GM12878 (cell line): ENCODE results near the gene TFCP2L1. TPM values are rescaled to one million over a fixed set of nuclear protein-coding genes. Genes with fewer than 3 reads are reported as not detected.
"Not testable (repeated sequence)": the region's sequence is repeated elsewhere in the genome, so short reads cannot be mapped to it uniquely, and the experiment has no call there.

Source experiments
- ATAC-seq: fragments of 200-7000 bp; cut with Tn5 transposase; 3 replicates; pipeline ENCODE4 v1.9.1; 2020; ENCODE audit warnings: mild to moderate bottlenecking, moderate library complexity
- BruUV-seq: library from RNA; stranded (reverse); fragments of 400-500 nt; replicated peaks from 2 replicates; lab custom pipeline; 2021; lab: Mats Ljungman, UMichigan
- CTCF ChIA-PET: fragments of 300-600 bp; sonication (Branson Sonifier 250); formaldehyde crosslinking; extraction: SDS; loops from one replicate; lab custom pipeline; 2021; ENCODE audit warnings: inconsistent platforms; lab: Yijun Ruan, JAX
- POLR2A ChIA-PET: fragments of 350-600 bp; formaldehyde crosslinking; extraction: SDS; loops from one replicate; lab custom pipeline; 2021; ENCODE audit warnings: inconsistent platforms; lab: Charles Lee
- RAD21 ChIA-PET: fragments of 300-600 bp; sonication (Branson Sonifier 250); formaldehyde crosslinking; loops from one replicate; lab custom pipeline; 2023; ENCODE audit warnings: antibody characterized with exemption; ENCODE audit not compliant: unreplicated experiment; lab: Charles Lee
- SMC1A ChIA-PET: fragments of 300-600 bp; sonication (Branson Sonifier 250); formaldehyde crosslinking; loops from one replicate; lab custom pipeline; 2023; ENCODE audit not compliant: unreplicated experiment, uncharacterized antibody; lab: Charles Lee
- DNase-seq: peaks from one replicate; pipeline ENCODE4 v3.0.0-alpha.2; 2011; ENCODE audit warnings: low read depth, low spot score
- FAIRE-seq: peaks from 3 replicates; lab custom pipeline; 2011; peaks lifted over from hg19 to GRCh38; lab: Jason Lieb, UNC
- H2AFZ ChIP-seq: 2 replicates; pipeline ENCODE4 v1.6.0; 2011; ENCODE audit warnings: low read depth, low read length, control low read depth; ENCODE audit not compliant: control insufficient read depth
- H3K27ac ChIP-seq: 2 replicates; pipeline ENCODE4 v1.5.1; 2011; ENCODE audit warnings: control low read depth; ENCODE audit not compliant: control insufficient read depth, insufficient read depth
- H3K27me3 ChIP-seq, 2 experiments: replicated peaks in 1 of 2; 2 replicates each; pipeline versions ENCODE4 v1.6.0 to v1.6.1; 2011; ENCODE audit warnings: low read length in 1 of 2; ENCODE audit not compliant: control insufficient read depth in 2 of 2, insufficient read depth in 2 of 2
- H3K36me3 ChIP-seq, 2 experiments: 2 replicates each; pipeline ENCODE4 v1.5.1; 2011; ENCODE audit warnings: low read length in 1 of 2; ENCODE audit not compliant: control insufficient read depth in 2 of 2, insufficient read depth in 2 of 2
- H3K4me1 ChIP-seq: 2 replicates; pipeline ENCODE4 v1.6.1; 2011; ENCODE audit warnings: mild to moderate bottlenecking, low read length, moderate library complexity, mixed read lengths; ENCODE audit not compliant: control insufficient read depth, insufficient read depth
- H3K4me2 ChIP-seq: 2 replicates; pipeline ENCODE4 v1.6.0; 2011; ENCODE audit warnings: control low read depth; ENCODE audit not compliant: control insufficient read depth, insufficient read depth
- H3K4me3 ChIP-seq: fragments of 200-600 bp; sonication (generic); 2 replicates; pipeline ENCODE4 v1.5.1; 2016
- H3K79me2 ChIP-seq: 2 replicates; pipeline ENCODE4 v1.6.0; 2011; ENCODE audit warnings: low read length; ENCODE audit not compliant: control insufficient read depth, insufficient read depth
- H3K9ac ChIP-seq: 2 replicates; pipeline ENCODE4 v1.8.0; 2011; ENCODE audit warnings: low read length, control low read depth, mixed read lengths; ENCODE audit not compliant: control insufficient read depth, insufficient read depth
- H3K9me3 ChIP-seq: replicated peaks from 3 replicates; pipeline ENCODE4 v1.5.1; 2011; ENCODE audit warnings: mild to moderate bottlenecking, low read length; ENCODE audit not compliant: control insufficient read depth, insufficient read depth
- H4K20me1 ChIP-seq: 2 replicates; pipeline ENCODE4 v1.6.0; 2011; ENCODE audit not compliant: control insufficient read depth, insufficient read depth
- BMI1 ChIP-seq: fragments of 450-650 bp; IDR thresholded peaks from 2 replicates; pipeline ENCODE4 v1.6.1; 2016; ENCODE audit warnings: mild to moderate bottlenecking, moderate library complexity, borderline replicate concordance
- CREB1 ChIP-seq: IDR thresholded peaks from 2 replicates; pipeline ENCODE4 v1.6.1; 2012; ENCODE audit warnings: low read depth, mild to moderate bottlenecking, inconsistent platforms
- CREM ChIP-seq: IDR thresholded peaks from 2 replicates; pipeline ENCODE4 v1.6.1; 2014; ENCODE audit warnings: antibody characterized with exemption, low read depth
- CTCF ChIP-seq, 3 experiments: IDR thresholded peaks in 2 of 3; conservative IDR thresholded peaks in 1 of 3; 2 replicates each; pipeline ENCODE4 v1.5.1; 2011; ENCODE audit warnings: low read depth in 3 of 3, low read length in 3 of 3, mild to moderate bottlenecking in 3 of 3, control low read depth in 2 of 3, moderate library complexity in 2 of 3, inconsistent platforms in 1 of 3, mixed read lengths in 1 of 3; ENCODE audit not compliant: control insufficient read depth in 2 of 3, insufficient read depth in 1 of 3; ENCODE audit errors: extremely low read depth in 1 of 3
- E2F4 ChIP-seq: IDR thresholded peaks from 2 replicates; pipeline ENCODE4 v1.6.1; 2012; ENCODE audit warnings: low read depth, low read length, improper control_type of control experiment
- EED ChIP-seq: sonication (generic); IDR thresholded peaks from 2 replicates; pipeline ENCODE4 v1.6.1; 2016; ENCODE audit warnings: antibody characterized with exemption, low read depth
- EP300 ChIP-seq, 2 experiments: fragments of 150-350 bp in 1 of 2; IDR thresholded peaks; 2 replicates each; pipeline ENCODE4 v1.6.1; 2011 to 2012; ENCODE audit warnings: low read depth in 2 of 2, low read length in 2 of 2, borderline replicate concordance in 1 of 2, improper control_type of control experiment in 1 of 2, inconsistent platforms in 1 of 2; ENCODE audit not compliant: control insufficient read depth in 1 of 2
- ETV6 ChIP-seq, 2 experiments: fragments of 450-650 bp in 1 of 2; IDR thresholded peaks in 1 of 2; conservative IDR thresholded peaks in 1 of 2; 2 replicates each; pipeline ENCODE4 v1.6.1; 2014; ENCODE audit warnings: antibody characterized with exemption in 1 of 2, borderline replicate concordance in 1 of 2, low read depth in 1 of 2, mild to moderate bottlenecking in 1 of 2, moderate library complexity in 1 of 2
- KAT2A ChIP-seq: conservative IDR thresholded peaks from 2 replicates; pipeline ENCODE4 v1.6.1; 2011; ENCODE audit warnings: low read depth, low read length; ENCODE audit not compliant: control insufficient read depth
- MTA2 ChIP-seq: fragments of 450-650 bp; IDR thresholded peaks from 2 replicates; pipeline ENCODE4 v1.6.1; 2016; ENCODE audit warnings: low read depth, mild to moderate bottlenecking, moderate library complexity
- MTA3 ChIP-seq: IDR thresholded peaks from 2 replicates; pipeline ENCODE4 v1.6.1; 2012; ENCODE audit warnings: low read length, inconsistent platforms, borderline replicate concordance
- NFYB ChIP-seq: IDR thresholded peaks from 2 replicates; pipeline ENCODE4 v1.6.1; 2011; ENCODE audit warnings: low read depth, mild to moderate bottlenecking, low read length, improper control_type of control experiment, moderate library complexity; ENCODE audit not compliant: insufficient read depth
- SPI1 ChIP-seq: IDR thresholded peaks from 2 replicates; pipeline ENCODE4 v1.6.1; 2011; ENCODE audit warnings: low read depth, mild to moderate bottlenecking, low read length, moderate library complexity, borderline replicate concordance; ENCODE audit not compliant: insufficient read depth
- SREBF1 ChIP-seq: IDR thresholded peaks from 2 replicates; pipeline ENCODE4 v1.6.1; 2012; ENCODE audit warnings: mild to moderate bottlenecking, low read length
- TCF12 ChIP-seq: IDR thresholded peaks from 2 replicates; pipeline ENCODE4 v1.6.1; 2011; ENCODE audit warnings: low read depth, mild to moderate bottlenecking, low read length
- YY1 ChIP-seq: IDR thresholded peaks from 2 replicates; pipeline ENCODE4 v1.6.1; 2011; ENCODE audit warnings: low read depth, mild to moderate bottlenecking, low read length
- WGBS: methylation state at CpG from one replicate; pipeline ENCODE4 v1.1.6; 2016; ENCODE audit warnings: low lambda C conversion rate; ENCODE audit not compliant: insufficient replicate concordance, insufficient coverage; ENCODE audit errors: missing lambda C conversion rate; 5-methylcytosine and 5-hydroxymethylcytosine counted together
- in situ Hi-C: fragments of 300-500 bp; cut with MboI; formaldehyde crosslinking; loops from 9 replicates; pipeline ENCODE4 v1.14.3; 2018; ENCODE audit warnings: mixed read lengths
- intact Hi-C: fragments of 100-400 bp; cut with micrococcal nuclease; formaldehyde crosslinking; loops from one replicate; pipeline ENCODE4 v1.14.2; 2022; ENCODE audit not compliant: unreplicated experiment
- polyA plus RNA-seq, 11 experiments: library from polyadenylated mRNA; depleted of rRNA in 4 of 11; unstranded in 6 of 11; stranded (reverse) in 5 of 11; fragments of >200 nt; fragmentation: Nextera tagmentation in 4 of 11; fragmentation: Illumina TruSeq in 1 of 11; extraction: Ambion mirVana in 4 of 11; extraction: Trizol in 1 of 11; gene quantifications; 1 replicate in 1 of 11; 2 replicates in 10 of 11; pipeline versions ENCODE4 v1.2.1 to v1.2.3, GENCODE V29; 2011 to 2016; ENCODE audit warnings: inconsistent platforms in 2 of 11, missing spikeins in 2 of 11, low read depth in 1 of 11
- total RNA-seq, 4 experiments: library from RNA; depleted of rRNA in 3 of 4; stranded (reverse); fragments of >200 nt in 3 of 4; fragmentation: Illumina TruSeq in 1 of 4; extraction: Trizol in 1 of 4; gene quantifications; 2 replicates each; pipeline versions ENCODE4 v1.2.1 to v1.2.3, GENCODE V29; 2013 to 2021

Gene TFCP2L1
- total and polyA plus RNA-seq, 10 of the 15 experiments (the other 5 are each of a cell fraction or from before 2014, with no cell fraction given), result 0.02 to 0.21 (median 0.09) TPM; not detected in 1

DNA sequence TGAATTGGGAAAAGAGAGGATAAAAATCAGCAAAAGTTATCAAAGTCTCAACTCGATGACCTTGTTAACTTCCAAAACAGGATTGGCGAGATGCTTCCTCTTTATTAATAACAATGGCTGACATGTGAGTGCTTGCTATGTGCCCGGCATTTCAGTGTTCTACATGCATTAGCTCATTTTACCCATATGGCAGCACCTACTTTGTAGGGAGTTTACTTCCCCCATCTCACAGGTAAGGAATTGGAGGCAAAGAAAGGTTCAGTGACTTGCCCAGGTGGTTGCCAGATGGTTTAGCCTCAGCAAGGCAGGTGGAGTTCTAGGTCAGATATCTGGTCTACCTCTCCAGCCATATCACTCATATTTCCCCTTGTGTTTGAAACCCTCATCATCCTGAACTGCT is 12.4 kb downstream of the TFCP2L1 start:
- DNase-seq, result no peak
- no peak for FAIRE-seq
- no peak overlapping the region for H2AFZ ChIP-seq
- ChIA-PET RAD21 (no interaction called here), POLR2A (no interaction called here), CTCF (no interaction called here), SMC1A (no interaction called here)
- 42% methylated on average over 3 of the region's 3 CpGs for WGBS
- H4K20me1 ChIP-seq, result no peaks in the 10 kb centered on the region
- no TSS peak for BruUV-seq
- no peak overlapping the region for H3K27ac ChIP-seq
- TF ChIP-seq KAT2A (no peak), E2F4 (no peak), CREB1 (no peak), YY1 (no peak), SPI1 (no peak), SREBF1 (no peak), CTCF (IDR thresholded peaks at IDR 0.05 in 2 of 3, conservative IDR thresholded peaks at IDR 0.05 in 1 of 3; ENCODE audit: control insufficient read depth in 2 of 3, extremely low read depth in 1 of 3, insufficient read depth in 1 of 3, low read depth in 3 of 3, low read length in 3 of 3) (no peak), EP300 (IDR thresholded peaks at IDR 0.05; ENCODE audit: borderline replicate concordance in 1 of 2, control insufficient read depth in 1 of 2, low read depth in 2 of 2, low read length in 2 of 2) (no peak), ETV6 (conservative IDR thresholded peaks at IDR 0.05 in 1 of 2, IDR thresholded peaks at IDR 0.05 in 1 of 2; ENCODE audit: borderline replicate concordance in 1 of 2, low read depth in 1 of 2) (no peak), CREM (no peak), TCF12 (no peak), BMI1 (no peak), EED (no peak), NFYB (no peak), MTA3 (no peak), MTA2 (no peak)
- no peaks in the 10 kb centered on the region for H3K36me3 ChIP-seq
- no peaks in the 10 kb centered on the region; a peak in 2 of 4 replicates for H3K27me3 ChIP-seq
- no peak overlapping the region for H3K4me3 ChIP-seq
- H3K79me2 ChIP-seq, result no peaks in the 10 kb centered on the region
- H3K9me3 ChIP-seq, result no peaks in the 10 kb centered on the region
- intact Hi-C loops (no loop called here), in situ Hi-C loops (no loop called here)
- no peak overlapping the region for H3K9ac ChIP-seq
- ATAC-seq, result no peak
- H3K4me1 ChIP-seq, result no peaks in the 10 kb centered on the region
- no peak overlapping the region for H3K4me2 ChIP-seq

DNA sequence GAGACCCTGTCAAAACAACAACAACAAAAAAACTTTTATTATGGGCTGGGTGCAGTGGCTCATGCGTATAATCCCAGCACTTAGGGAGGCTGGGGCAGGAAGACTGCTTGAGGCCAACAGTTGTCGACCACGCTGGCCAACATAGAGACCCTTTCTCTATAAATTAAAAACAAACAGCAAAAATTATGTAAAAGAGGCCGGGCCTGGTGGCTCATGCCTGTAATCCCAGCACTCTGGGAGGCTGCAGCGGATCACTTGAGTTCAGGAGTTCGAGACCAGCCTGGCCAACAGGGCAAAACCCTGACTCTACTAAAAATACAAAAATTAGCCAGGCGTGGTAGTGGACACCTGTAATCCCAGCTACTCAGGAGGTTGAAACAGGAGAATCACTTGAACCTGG is 15.6 kb downstream of the TFCP2L1 start:
- H3K79me2 ChIP-seq, H4K20me1 ChIP-seq, RAD21 ChIA-PET, H2AFZ ChIP-seq, intact Hi-C loops, H3K27me3 ChIP-seq, H3K4me1 ChIP-seq, DNase-seq, BruUV-seq, H3K36me3 ChIP-seq, H3K4me2 ChIP-seq, in situ Hi-C loops, H3K9ac ChIP-seq, SMC1A ChIA-PET, H3K27ac ChIP-seq, FAIRE-seq, POLR2A ChIA-PET, H3K4me3 ChIP-seq, CTCF ChIA-PET, ATAC-seq, H3K9me3 ChIP-seq: not testable (repeated sequence)
- 34% methylated on average over 7 of the region's 7 CpGs for WGBS
